Neutrophil (primary cell): Measurements from ENCODE around the gene SLAMF8.

ENCODE experiments used
- H3K27ac ChIP-seq: fragments of 200-600 bp; sonication (generic); 2 replicates; pipeline ENCODE4 v1.5.1; 2016; ENCODE audit warnings: mild to moderate bottlenecking, moderate library complexity
- H3K27me3 ChIP-seq: fragments of 200-600 bp; sonication (generic); 2 replicates; pipeline ENCODE4 v1.6.0; 2016; ENCODE audit warnings: mild to moderate bottlenecking
- H3K36me3 ChIP-seq: fragments of 200-600 bp; sonication (generic); 2 replicates; pipeline ENCODE4 v1.5.1; 2017
- H3K4me1 ChIP-seq, 2 experiments: fragments of 200-600 bp in 1 of 2; sonication (generic) in 1 of 2; 1 replicate in 1 of 2; 2 replicates in 1 of 2; pipeline versions ENCODE4 v1.5.1 to v1.6.1; 2013 to 2016; ENCODE audit warnings: low read depth in 1 of 2, low read length in 1 of 2, mild to moderate bottlenecking in 1 of 2, moderate library complexity in 1 of 2; ENCODE audit not compliant: control insufficient read depth in 1 of 2, insufficient read depth in 1 of 2
- H3K4me3 ChIP-seq, 2 experiments: fragments of 200-600 bp in 1 of 2; sonication (generic) in 1 of 2; 1 replicate in 1 of 2; 2 replicates in 1 of 2; pipeline ENCODE4 v1.5.1; 2013 to 2016; ENCODE audit warnings: low read depth in 1 of 2, low read length in 1 of 2, mild to moderate bottlenecking in 1 of 2, moderate library complexity in 1 of 2
- H3K9me3 ChIP-seq: fragments of 200-600 bp; sonication (generic); 2 replicates; pipeline ENCODE4 v1.5.1; 2016
- CTCF ChIP-seq: fragments of 200-600 bp; sonication (generic); IDR thresholded peaks from 2 replicates; pipeline ENCODE4 v1.5.1; 2016; ENCODE audit warnings: antibody characterized with exemption

Gene SLAMF8

GRCh38 chr1:159791461-159791860 lies 35.2 kb upstream of the SLAMF8 start:
- Histone ChIP-seq H3K36me3 (no peaks in the 10 kb centered on the region), H3K27me3 (peaks cover 38% of the 10 kb centered on the region), H3K27ac (no peak overlapping the region), H3K9me3 (no peaks in the 10 kb centered on the region), H3K4me3 (no peak overlapping the region), H3K4me1 (no peaks in the 10 kb centered on the region)
- no peak for TF ChIP-seq CTCF

GRCh38 chr1:159795534-159795933 lies 31.1 kb upstream of the SLAMF8 start:
- no peak for TF ChIP-seq CTCF
- Histone ChIP-seq H3K4me3 (no peak overlapping the region), H3K9me3 (no peaks in the 10 kb centered on the region), H3K27ac (no peak overlapping the region), H3K36me3 (no peaks in the 10 kb centered on the region), H3K4me1 (no peaks in the 10 kb centered on the region), H3K27me3 (peaks cover 60% of the 10 kb centered on the region)

- Histone ChIP-seq H3K9me3 (no peaks in the 10 kb centered on the region), H3K27ac (no peak overlapping the region), H3K27me3 (peaks cover 49% of the 10 kb centered on the region), H3K4me1 (no peaks in the 10 kb centered on the region), H3K36me3 (no peaks in the 10 kb centered on the region), H3K4me3 (no peak overlapping the region)
- TF ChIP-seq CTCF, result peak; percentile 54
These were observed 27.8 kb upstream of the SLAMF8 start for GRCh38 chr1:159798893-159799292.

GRCh38 chr1:159799446-159799985 lies 27.2 kb upstream of the SLAMF8 start:
- Histone ChIP-seq H3K27ac (no peak overlapping the region), H3K4me1 (no peaks in the 10 kb centered on the region), H3K9me3 (no peaks in the 10 kb centered on the region), H3K27me3 (peaks cover 43% of the 10 kb centered on the region), H3K4me3 (no peak overlapping the region), H3K36me3 (no peaks in the 10 kb centered on the region)
- TF ChIP-seq CTCF, result no peak

- TF ChIP-seq CTCF, result no peak
- Histone ChIP-seq H3K36me3 (no peaks in the 10 kb centered on the region), H3K27ac (no peak overlapping the region), H3K27me3 (peaks cover 34% of the 10 kb centered on the region), H3K4me3 (no peak overlapping the region), H3K9me3 (no peaks in the 10 kb centered on the region), H3K4me1 (no peaks in the 10 kb centered on the region)
These were observed 26.3 kb upstream of the SLAMF8 start for GRCh38 chr1:159800177-159800930.
